GM21576 (cell line): ENCODE data around the gene FLAD1.
"Not testable (repeated sequence)": the region's sequence is repeated elsewhere in the genome, so short reads cannot be mapped to it uniquely, and the experiment has no call there.

Experiments
- ATAC-seq: cut with Tn5 transposase; IDR thresholded peaks from one replicate; pipeline ENCODE4 v1.9.1; 2021; ENCODE audit warnings: mild to moderate bottlenecking, moderate library complexity; ENCODE audit not compliant: unreplicated experiment

Gene FLAD1

GRCh38 chr1:154988058-154988954 lies 5.2 kb downstream of the FLAD1 start:
- no peak for ATAC-seq

- ATAC-seq: no peak
Measured at GRCh38 chr1:154989195-154989860, 6.2 kb downstream of the FLAD1 start.

GRCh38 chr1:154990276-154990675 lies 7.1 kb downstream of the FLAD1 start:
- no peak for ATAC-seq

- no peak for ATAC-seq
Measured at GRCh38 chr1:154992721-154993571, 9.8 kb downstream of the FLAD1 start.

- ATAC-seq: no peak
Measured at GRCh38 chr1:154993572-154994268, 10.6 kb downstream of the FLAD1 start, which contains the start of gene LENEP. TSS of gene LENEP (plus strand) at chr1:154993586. CDS start at chr1:154993608, 22 bp downstream.

GRCh38 chr1:154994269-154994587 lies 11.1 kb downstream of the FLAD1 start:
- ATAC-seq: no peak

GRCh38 chr1:154994591-154994990 lies 11.4 kb downstream of the FLAD1 start:
- no peak for ATAC-seq

GRCh38 chr1:154995301-154995983 lies 12.3 kb downstream of the FLAD1 start:
- ATAC-seq: not testable (repeated sequence)

GRCh38 chr1:154996966-154997701 lies 14.0 kb downstream of the FLAD1 start:
- ATAC-seq: no peak

GRCh38 chr1:154998201-154998780 lies 15.1 kb downstream of the FLAD1 start:
- ATAC-seq: no peak

- ATAC-seq: no peak
Measured at GRCh38 chr1:154998818-154999570, 15.8 kb downstream of the FLAD1 start.

GRCh38 chr1:154999571-155000410 lies 16.6 kb downstream of the FLAD1 start:
- no peak for ATAC-seq

- no peak for ATAC-seq
Measured at GRCh38 chr1:155000411-155000725, 17.2 kb downstream of the FLAD1 start.

GRCh38 chr1:155000726-155001424 lies 17.7 kb downstream of the FLAD1 start:
- peak; percentile 45 for ATAC-seq

- peak; percentile 11 for ATAC-seq
Measured at GRCh38 chr1:155001425-155001674, 18.2 kb downstream of the FLAD1 start.

GRCh38 chr1:155001675-155002463 lies 18.7 kb downstream of the FLAD1 start:
- peak; percentile 46 for ATAC-seq
